Immature natural killer cell (primary cell): Measurements from ENCODE around the gene LAMC3. TPM values are rescaled to one million over a fixed set of nuclear protein-coding genes. Genes with fewer than 3 reads are reported as not detected.
"Not testable (repeated sequence)": the region's sequence is repeated elsewhere in the genome, so short reads cannot be mapped to it uniquely, and the experiment has no call there.

ENCODE experiments used
- DNase-seq, 3 donors: peaks; one replicate each; pipeline ENCODE4 v3.0.0; 2022; ENCODE audit warnings: mixed read lengths in 1 of 3
- H3K27ac Mint-ChIP-seq, 6 donors: one replicate each; pipeline ENCODE4 v1.8.0; 2020; ENCODE audit warnings: mixed read lengths in 6 of 6, mild to moderate bottlenecking in 5 of 6, inconsistent platforms in 4 of 6, moderate library complexity in 3 of 6
- H3K27me3 Mint-ChIP-seq, 3 donors: one replicate each; pipeline ENCODE4 v1.8.0; 2020 to 2021; ENCODE audit warnings: low read depth in 3 of 3, mild to moderate bottlenecking in 3 of 3, mixed read lengths in 3 of 3, moderate library complexity in 3 of 3, inconsistent platforms in 1 of 3
- H3K36me3 Mint-ChIP-seq, 3 donors: one replicate each; pipeline ENCODE4 v1.8.0; 2020; ENCODE audit warnings: mixed read lengths in 3 of 3, inconsistent platforms in 2 of 3, mild to moderate bottlenecking in 2 of 3
- H3K4me1 Mint-ChIP-seq, 2 donors: one replicate each; pipeline ENCODE4 v1.8.0; 2020; ENCODE audit warnings: inconsistent platforms in 2 of 2, mild to moderate bottlenecking in 2 of 2, mixed read lengths in 2 of 2, moderate library complexity in 1 of 2
- H3K4me3 Mint-ChIP-seq, 5 donors: one replicate each; pipeline ENCODE4 v1.8.0; 2020; ENCODE audit warnings: mild to moderate bottlenecking in 5 of 5, mixed read lengths in 5 of 5, inconsistent platforms in 3 of 5, moderate library complexity in 3 of 5
- H3K9me3 Mint-ChIP-seq, 6 donors: one replicate each; pipeline ENCODE4 v1.8.0; 2020; ENCODE audit warnings: mild to moderate bottlenecking in 6 of 6, mixed read lengths in 6 of 6, inconsistent platforms in 4 of 6, moderate library complexity in 3 of 6
- polyA plus RNA-seq, 3 donors: library from polyadenylated mRNA; unstranded; fragments of 300-500 nt; fragmentation: Illumina TruSeq; gene quantifications; one replicate each; pipeline ENCODE4 v1.2.3, GENCODE V29; 2021

The LAMC3 gene
- polyA plus RNA-seq, 3 donors from 2014 or later, result not detected

GRCh38 chr9:131094015-131094414, 85.0 kb downstream of the LAMC3 start:
- Mint-ChIP-seq H3K36me3 (no peaks in the 10 kb centered on the region), H3K9me3 (no peaks in the 10 kb centered on the region), H3K27ac (no peak overlapping the region), H3K4me1 (peaks cover 6 to 8% of the 10 kb centered on the region in 2 donors), H3K27me3 (peaks cover 12 to 14% (median 14%) of the 10 kb centered on the region in 3 donors), H3K4me3 (peak overlapping the region in 1 of 5 donors; percentile 47)
- DNase-seq, result no peak

GRCh38 chr9:131094622-131095021, 85.6 kb downstream of the LAMC3 start:
- no peaks in the 10 kb centered on the region for H3K9me3 Mint-ChIP-seq
- H3K4me3 Mint-ChIP-seq, result peak overlapping the region in 2 of 5 donors; percentile 29 to 35
- no peak for DNase-seq
- H3K4me1 Mint-ChIP-seq, result peaks cover 6 to 8% of the 10 kb centered on the region in 2 donors
- H3K27me3 Mint-ChIP-seq, result peaks cover 12 to 14% (median 14%) of the 10 kb centered on the region in 3 donors
- H3K27ac Mint-ChIP-seq, result no peak overlapping the region
- no peaks in the 10 kb centered on the region for H3K36me3 Mint-ChIP-seq

GRCh38 chr9:131095666-131096268, 86.8 kb downstream of the LAMC3 start:
- H3K4me1 Mint-ChIP-seq, result peaks cover 6 to 8% of the 10 kb centered on the region in 2 donors
- DNase-seq, result no peak
- H3K36me3 Mint-ChIP-seq, result no peaks in the 10 kb centered on the region
- no peak overlapping the region for H3K27ac Mint-ChIP-seq
- H3K27me3 Mint-ChIP-seq, result peaks cover 14 to 15% (median 14%) of the 10 kb centered on the region in 3 donors
- H3K4me3 Mint-ChIP-seq, result peak overlapping the region; percentile 52 to 70 (median 59)
- H3K9me3 Mint-ChIP-seq, result no peaks in the 10 kb centered on the region

GRCh38 chr9:131096269-131097125, 87.5 kb downstream of the LAMC3 start, which contains the start of gene AIF1L:
AIF1L (plus strand) TSS chr9:131096531; CDS start chr9:131096630, 99 bp downstream.
- Mint-ChIP-seq H3K27ac (no peak within 1 kb of the TSS), H3K36me3 (no peaks in the 10 kb centered on the region), H3K27me3 (peaks cover 14 to 15% (median 14%) of the 10 kb centered on the region in 3 donors), H3K9me3 (no peaks in the 10 kb centered on the region), H3K4me3 (peak within 1 kb of the TSS; percentile 52 to 70 (median 59)), H3K4me1 (peaks cover 6 to 8% of the 10 kb centered on the region in 2 donors)
- no peak for DNase-seq

GRCh38 chr9:131097126-131097947, 88.4 kb downstream of the LAMC3 start:
- Mint-ChIP-seq H3K4me1 (peaks cover 6 to 8% of the 10 kb centered on the region in 2 donors), H3K9me3 (no peaks in the 10 kb centered on the region), H3K27me3 (peaks cover 14 to 15% (median 14%) of the 10 kb centered on the region in 3 donors), H3K27ac (no peak overlapping the region), H3K36me3 (no peaks in the 10 kb centered on the region), H3K4me3 (peak overlapping the region; percentile 21 to 60 (median 48))
- DNase-seq, result no peak

- peaks cover 13 to 15% (median 14%) of the 10 kb centered on the region in 3 donors for H3K27me3 Mint-ChIP-seq
- peaks cover 6 to 8% of the 10 kb centered on the region in 2 donors for H3K4me1 Mint-ChIP-seq
- no peak overlapping the region for H3K27ac Mint-ChIP-seq
- no peaks in the 10 kb centered on the region for H3K9me3 Mint-ChIP-seq
- DNase-seq, result no peak
- H3K36me3 Mint-ChIP-seq, result no peaks in the 10 kb centered on the region
- H3K4me3 Mint-ChIP-seq, result no peak overlapping the region
These were observed 88.9 kb downstream of the LAMC3 start for GRCh38 chr9:131097948-131098278.

- Mint-ChIP-seq H3K27me3 (peaks cover 10 to 15% (median 14%) of the 10 kb centered on the region in 3 donors), H3K27ac (no peak overlapping the region), H3K9me3 (no peaks in the 10 kb centered on the region), H3K4me1 (peaks cover 6 to 8% of the 10 kb centered on the region in 2 donors), H3K4me3 (no peak overlapping the region), H3K36me3 (no peaks in the 10 kb centered on the region)
- DNase-seq, result no peak
These were observed 89.6 kb downstream of the LAMC3 start for GRCh38 chr9:131098391-131099101.

- no peak overlapping the region for H3K27ac Mint-ChIP-seq
- no peaks in the 10 kb centered on the region for H3K9me3 Mint-ChIP-seq
- no peaks in the 10 kb centered on the region for H3K36me3 Mint-ChIP-seq
- H3K4me3 Mint-ChIP-seq, result no peak overlapping the region
- H3K4me1 Mint-ChIP-seq, result peaks cover 6 to 8% of the 10 kb centered on the region in 2 donors
- DNase-seq, result no peak
- peaks cover 8 to 14% (median 14%) of the 10 kb centered on the region in 3 donors for H3K27me3 Mint-ChIP-seq
These were observed 90.2 kb downstream of the LAMC3 start for GRCh38 chr9:131099102-131099606.

GRCh38 chr9:131099845-131100244, 90.9 kb downstream of the LAMC3 start:
- H3K9me3 Mint-ChIP-seq, H3K4me1 Mint-ChIP-seq, H3K36me3 Mint-ChIP-seq, H3K4me3 Mint-ChIP-seq, DNase-seq, H3K27ac Mint-ChIP-seq: not testable (repeated sequence)
- H3K27me3 Mint-ChIP-seq, result peaks cover 5 to 13% (median 12%) of the 10 kb centered on the region in 3 donors

- Mint-ChIP-seq H3K36me3 (no peaks in the 10 kb centered on the region), H3K27ac (no peak overlapping the region)
These were observed 91.5 kb downstream of the LAMC3 start for GRCh38 chr9:131100445-131100844.

GRCh38 chr9:131101207-131101964, 92.4 kb downstream of the LAMC3 start:
- Mint-ChIP-seq H3K36me3 (no peaks in the 10 kb centered on the region), H3K4me3 (no peak overlapping the region), H3K27me3 (peaks cover 0 to 8% (median 7%) of the 10 kb centered on the region in 3 donors), H3K27ac (no peak overlapping the region), H3K4me1 (peaks cover 3 to 6% of the 10 kb centered on the region in 2 donors), H3K9me3 (no peaks in the 10 kb centered on the region)
- no peak for DNase-seq

More at GRCh38 chr9:131100445-131100844, 91.5 kb downstream of the LAMC3 start:
- Mint-ChIP-seq H3K27me3 (peaks cover 4 to 13% (median 10%) of the 10 kb centered on the region in 3 donors), H3K4me3 (no peak overlapping the region), H3K9me3 (no peaks in the 10 kb centered on the region), H3K4me1 (peaks cover 6 to 8% of the 10 kb centered on the region in 2 donors)
- DNase-seq, result no peak

- Mint-ChIP-seq H3K36me3 (no peaks in the 10 kb centered on the region), H3K27ac (no peak overlapping the region), H3K9me3 (no peaks in the 10 kb centered on the region), H3K27me3 (peaks cover 0 to 7% (median 6%) of the 10 kb centered on the region in 3 donors), H3K4me1 (no peaks in the 10 kb centered on the region), H3K4me3 (no peak overlapping the region)
- DNase-seq, result no peak
These were observed 94.0 kb downstream of the LAMC3 start for GRCh38 chr9:131103024-131103423.
